HG03354 (cell line): ENCODE measurements around the gene ACLY.

ENCODE experiments used
- ATAC-seq: cut with Tn5 transposase; IDR thresholded peaks from one replicate; pipeline ENCODE4 v1.9.1; 2021; ENCODE audit warnings: mild to moderate bottlenecking; ENCODE audit not compliant: unreplicated experiment, poor library complexity, severe bottlenecking

ACLY gene

GRCh38 chr17:41918314-41919164 lies at the start of gene ACLY:
Gene ACLY, minus strand, starts transcription at chr17:41918951. Its CDS starts 5,078 bp downstream, at chr17:41913873.
- ATAC-seq, result peak; percentile 89

GRCh38 chr17:41967921-41968578 lies 49.3 kb upstream of the ACLY start:
- ATAC-seq, result no peak

- peak; percentile 15 for ATAC-seq
Observed at GRCh38 chr17:41967141-41967920, 48.6 kb upstream of the ACLY start.

- ATAC-seq, result peak; percentile 71
Observed at GRCh38 chr17:41966463-41967140, 47.9 kb upstream of the ACLY start, which contains the start of gene CNP. Gene CNP, plus strand, starts transcription at chr17:41966795. Its CDS starts 90 bp downstream, at chr17:41966885.

- ATAC-seq, result no peak
Observed at GRCh38 chr17:41965694-41966462, 47.1 kb upstream of the ACLY start.

GRCh38 chr17:41962768-41963434 lies 44.1 kb upstream of the ACLY start:
- ATAC-seq, result no peak

GRCh38 chr17:41962111-41962510 lies 43.4 kb upstream of the ACLY start:
- no peak for ATAC-seq

GRCh38 chr17:41959336-41960095 lies 40.8 kb upstream of the ACLY start:
- no peak for ATAC-seq

GRCh38 chr17:41959030-41959335 lies 40.2 kb upstream of the ACLY start:
- ATAC-seq, result no peak

- ATAC-seq, result no peak
Observed at GRCh38 chr17:41957869-41958439, 39.2 kb upstream of the ACLY start.

GRCh38 chr17:41957031-41957868 lies 38.5 kb upstream of the ACLY start:
- no peak for ATAC-seq

GRCh38 chr17:41956522-41956921 lies 37.8 kb upstream of the ACLY start:
- ATAC-seq, result no peak

- ATAC-seq, result no peak
Observed at GRCh38 chr17:41948762-41949460, 30.2 kb upstream of the ACLY start.

- no peak for ATAC-seq
Observed at GRCh38 chr17:41944943-41945342, 26.2 kb upstream of the ACLY start.

GRCh38 chr17:41943492-41943891 lies 24.7 kb upstream of the ACLY start:
- ATAC-seq, result no peak

- no peak for ATAC-seq
Observed at GRCh38 chr17:41942626-41943373, 24.0 kb upstream of the ACLY start.
